GM23248 (cell line): ENCODE data around the gene KRTAP5-5.

Experiments
- EZH2 ChIP-seq: fragments of 200-600 bp; sonication (generic); IDR thresholded peaks from 2 replicates; pipeline ENCODE4 v1.6.1; 2018; ENCODE audit warnings: antibody characterized with exemption, mild to moderate bottlenecking; ENCODE audit not compliant: insufficient read depth, poor library complexity, severe bottlenecking
- EZH2phosphoT487 ChIP-seq: fragments of 200-600 bp; sonication (generic); IDR thresholded peaks from 2 replicates; pipeline ENCODE4 v1.6.1; 2018; ENCODE audit warnings: antibody characterized with exemption, moderate library complexity, mild to moderate bottlenecking, low read depth; ENCODE audit not compliant: insufficient read depth

GRCh38 chr11:1625541-1625940, 4.0 kb upstream of the KRTAP5-5 start:
- TF ChIP-seq EZH2, result no peak
- TF ChIP-seq EZH2phosphoT487, result no peak
